Upper lobe of left lung (tissue), 4 donors: ENCODE results near the gene C16orf74.

Source experiments
- CTCF ChIP-seq, 6 experiments: fragments of 450-650 bp in 4 of 6; fragments of 200-600 bp in 2 of 6; sonication (generic) in 2 of 6; IDR thresholded peaks; one replicate each; pipeline ENCODE4 v1.5.1; 2016 to 2019; ENCODE audit warnings: antibody characterized with exemption in 6 of 6
- EP300 ChIP-seq, 4 donors: sonication (generic); formaldehyde crosslinking; IDR thresholded peaks; one replicate each; pipeline ENCODE4 v1.5.1; 2017; ENCODE audit warnings: antibody characterized with exemption in 4 of 4, control low read depth in 2 of 4
- POLR2A ChIP-seq, 4 donors: fragments of 450-650 bp; IDR thresholded peaks; one replicate each; pipeline ENCODE4 v1.5.1; 2016 to 2017; ENCODE audit warnings: antibody characterized with exemption in 4 of 4, mild to moderate bottlenecking in 2 of 4

DNA sequence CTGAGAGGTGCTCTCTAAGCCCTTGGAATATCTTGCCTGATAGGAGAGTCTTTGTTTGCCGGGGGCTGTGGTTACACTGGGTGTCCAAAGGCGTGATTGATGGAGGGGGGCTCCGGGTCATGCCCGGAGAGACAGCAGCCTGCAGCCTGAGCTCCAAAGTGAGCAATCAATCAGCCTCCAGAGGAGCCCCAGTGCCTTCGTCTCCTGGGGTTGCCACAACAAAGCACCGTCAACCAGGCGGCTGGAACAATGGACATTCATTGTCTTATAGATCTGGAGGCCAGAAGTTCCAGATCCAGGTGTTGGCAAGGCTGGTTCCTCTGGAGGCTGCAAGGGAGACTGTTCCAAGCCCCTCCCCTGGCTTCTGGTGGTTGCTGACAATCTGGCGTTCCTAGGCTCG, 38.1 kb downstream of the C16orf74 start:
- TF ChIP-seq CTCF (IDR thresholded peaks at IDR 0.05) = no peak
- no peak for TF ChIP-seq POLR2A (IDR thresholded peaks at IDR 0.05)
- TF ChIP-seq EP300 (IDR thresholded peaks at IDR 0.05) = no peak
